ENCODE measurements around the gene MKRN2.
"Not testable (repeated sequence)": the region's sequence is repeated elsewhere in the genome, so short reads cannot be mapped to it uniquely, and the experiment has no call there.

Gene MKRN2

DNA sequence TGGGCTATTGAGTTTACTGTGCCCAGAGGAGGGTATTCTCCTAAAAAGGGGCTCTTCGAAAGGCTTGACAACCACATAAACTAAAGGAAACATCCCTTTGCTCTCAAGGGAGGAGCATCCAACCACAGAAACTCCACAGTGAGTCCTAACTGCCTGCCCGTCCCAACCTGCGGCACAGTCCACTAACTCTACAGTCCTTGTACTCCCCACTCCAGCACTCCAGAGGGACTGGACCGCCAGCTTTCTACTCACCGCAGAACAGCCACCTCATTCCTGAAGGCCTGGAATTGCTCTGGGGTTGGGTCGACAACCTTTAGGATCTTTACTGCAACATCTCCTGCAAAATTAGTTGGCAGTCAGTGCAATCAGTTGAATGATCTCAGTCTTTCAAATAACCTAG is 34.6 kb downstream of the MKRN2 start:
- DNase-seq: no peak

DNA sequence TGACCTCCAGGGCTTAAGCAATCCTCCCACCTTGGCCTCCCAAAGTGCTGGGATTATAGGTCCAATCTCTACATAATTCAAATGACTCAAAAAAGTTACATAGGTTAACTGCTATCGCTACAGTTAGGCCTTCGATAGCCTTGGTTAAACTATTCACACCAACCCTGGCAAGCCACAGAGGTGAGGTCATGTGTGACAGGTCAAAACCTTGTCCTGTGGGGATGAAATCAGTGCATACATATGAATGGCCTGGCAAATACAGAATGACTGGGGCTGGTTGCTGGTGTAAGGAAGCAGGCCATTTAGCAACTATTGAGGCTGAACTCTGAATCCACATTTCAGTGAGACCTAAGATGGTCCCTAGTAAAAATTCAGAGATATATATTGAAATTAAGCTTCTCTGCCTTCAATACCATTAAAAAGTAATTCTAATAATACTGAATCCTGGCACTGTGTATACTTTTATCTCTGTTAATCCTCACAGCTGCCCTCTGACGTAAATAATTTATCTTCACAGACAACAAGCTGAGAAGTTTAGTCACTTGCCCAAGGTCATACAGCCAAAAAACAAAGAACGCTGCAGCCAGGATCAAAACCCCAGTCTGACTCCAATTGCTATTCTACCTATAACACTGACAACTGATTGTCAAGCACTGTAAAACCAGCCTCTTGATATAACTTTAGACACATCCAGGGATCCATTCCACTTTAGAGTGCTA is 35.3 kb downstream of the MKRN2 start:
- no peak for DNase-seq

GRCh38 chr3:12593473-12593872 is 36.6 kb downstream of the MKRN2 start:
- no peak for DNase-seq

DNA sequence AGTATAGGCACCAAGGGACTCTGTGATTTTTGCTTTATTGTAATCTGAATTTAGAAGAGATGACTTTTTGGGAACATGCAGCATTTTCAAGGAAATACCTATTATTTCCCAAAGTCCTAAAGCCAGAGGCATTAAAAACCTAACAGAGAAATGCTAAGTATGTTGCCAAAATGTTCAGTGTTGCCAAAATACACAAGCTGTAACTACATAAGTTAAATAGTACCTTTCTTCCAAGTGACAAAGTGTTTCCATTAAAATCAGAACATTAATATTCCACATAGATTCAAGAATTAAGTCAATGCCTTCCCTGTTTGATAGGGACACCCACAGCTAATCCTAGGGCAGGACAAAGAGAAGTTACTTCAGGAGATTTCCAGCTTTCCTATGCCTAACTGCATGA is 42.0 kb downstream of the MKRN2 start:
- no peak for DNase-seq

- no peak for DNase-seq
These were observed 44.2 kb downstream of the MKRN2 start for GRCh38 chr3:12601072-12601471.

DNA sequence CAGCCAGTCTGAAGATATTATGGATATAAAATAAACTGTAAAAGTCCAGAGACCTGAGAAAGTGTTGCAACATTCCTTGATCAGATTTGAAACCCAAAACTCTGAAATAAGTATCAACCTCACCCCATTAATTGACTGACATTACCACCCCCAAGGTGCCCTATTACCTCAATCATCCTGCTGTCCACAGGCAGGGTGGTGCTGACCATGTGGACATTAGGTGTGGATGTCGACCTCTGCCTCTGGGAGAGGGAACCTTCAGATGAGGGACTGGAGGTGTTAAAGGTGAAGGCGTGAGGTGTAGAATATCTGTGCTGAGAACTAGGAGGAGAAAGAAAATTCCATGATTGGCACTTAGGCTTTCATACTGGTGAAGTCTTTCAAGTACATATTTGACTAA is 47.1 kb downstream of the MKRN2 start:
- no peak for DNase-seq

DNA sequence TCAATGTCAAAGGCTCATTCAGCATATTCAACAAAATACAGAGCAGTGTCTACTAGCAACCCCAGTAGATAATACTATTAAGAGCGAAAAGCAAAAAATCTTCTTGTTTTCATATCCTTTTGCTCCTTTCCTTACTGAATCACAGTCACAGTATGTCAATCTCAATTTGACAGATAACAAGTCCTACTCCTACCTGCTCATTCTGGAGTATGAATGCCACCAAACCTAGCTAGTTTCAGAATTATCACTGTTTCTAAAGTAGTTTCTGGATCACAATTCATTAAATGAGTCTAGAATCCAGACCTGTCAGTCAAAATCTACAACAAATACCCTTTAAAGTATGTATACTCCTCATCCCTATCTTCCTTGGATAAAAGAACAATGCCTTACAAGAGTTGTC is 51.5 kb downstream of the MKRN2 start:
- DNase-seq: no peak

DNA sequence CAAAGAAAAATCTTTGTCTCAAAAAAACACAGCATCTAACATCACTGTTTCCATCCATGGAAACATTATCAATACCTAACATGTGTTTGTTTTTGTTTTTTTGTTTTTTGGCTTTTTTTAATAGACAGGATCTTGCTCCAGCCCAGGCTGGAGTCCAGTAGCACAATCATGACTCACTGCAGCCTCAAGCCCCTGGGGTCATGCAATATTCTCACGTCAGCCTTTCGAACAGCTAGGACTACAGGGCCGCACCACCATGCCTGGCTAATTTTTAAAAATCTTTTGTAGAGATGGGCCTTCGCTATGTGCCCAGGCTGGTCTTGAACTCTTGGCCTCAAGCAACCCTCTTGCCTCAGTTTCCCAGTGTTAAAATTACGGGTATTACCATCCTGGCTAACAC is 54.2 kb downstream of the MKRN2 start:
- DNase-seq: no peak

GRCh38 chr3:12612514-12613226 is 55.8 kb downstream of the MKRN2 start:
- no peak for DNase-seq

DNA sequence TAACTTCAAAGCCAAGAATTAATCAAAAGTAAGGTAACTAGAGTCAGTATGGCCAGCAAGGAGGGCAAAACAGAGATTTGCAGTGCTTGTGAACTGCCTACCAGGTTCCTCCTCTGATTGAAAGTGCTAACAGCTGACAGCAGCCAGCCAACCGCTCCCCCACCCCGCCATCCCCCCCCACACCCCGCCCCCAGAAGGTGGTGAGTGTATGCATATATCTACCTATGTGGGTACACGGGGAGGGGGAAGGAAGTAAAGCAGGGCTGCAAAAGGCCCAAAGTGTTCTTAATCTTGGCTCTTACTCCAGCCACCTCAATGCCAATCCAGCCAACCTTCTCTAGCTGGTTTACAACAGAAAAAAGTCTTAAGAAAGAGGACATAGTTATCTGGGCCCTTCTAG is 56.4 kb downstream of the MKRN2 start:
- DNase-seq: no peak

GRCh38 chr3:12615266-12615665 is 58.4 kb downstream of the MKRN2 start:
- no peak for DNase-seq

DNA sequence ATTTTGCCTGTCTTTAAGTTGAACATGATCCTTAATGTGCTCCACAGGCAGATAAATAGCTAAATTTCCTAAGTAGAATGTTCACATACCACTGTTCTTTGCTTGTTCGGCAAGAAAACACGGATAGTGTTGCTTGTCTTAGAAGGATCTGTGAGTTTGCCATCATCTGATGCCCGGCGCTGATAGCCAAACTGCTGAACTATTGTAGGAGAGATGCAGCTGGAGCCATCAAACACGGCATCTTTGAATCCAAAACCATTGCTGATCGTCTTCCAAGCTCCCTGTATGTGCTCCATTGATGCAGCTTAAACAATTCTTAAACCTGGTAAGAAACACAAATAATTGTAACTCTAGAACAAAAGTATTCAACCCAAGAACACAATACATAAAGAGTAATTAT is 61.5 kb downstream of the MKRN2 start:
- no peak for DNase-seq

DNA sequence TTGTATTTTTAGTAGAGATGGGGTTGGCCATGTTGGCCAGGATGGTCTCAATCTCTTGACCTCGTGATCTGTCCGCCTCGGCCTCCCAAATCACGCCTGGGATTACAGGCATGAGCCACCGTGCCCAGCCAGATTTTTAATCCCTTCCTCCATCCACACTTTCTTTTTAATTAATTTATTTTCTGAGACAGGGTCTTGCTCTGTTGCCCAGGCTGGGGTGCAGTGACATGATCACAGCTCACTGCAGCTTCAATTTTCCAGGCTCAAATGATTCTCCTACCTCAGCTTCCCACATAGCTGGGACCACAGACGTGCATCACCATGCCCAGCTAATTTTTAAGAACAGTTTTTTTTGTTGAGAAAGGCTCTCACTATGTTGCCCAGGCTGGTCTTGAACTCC is 63.4 kb downstream of the MKRN2 start:
- no peak for DNase-seq

DNA sequence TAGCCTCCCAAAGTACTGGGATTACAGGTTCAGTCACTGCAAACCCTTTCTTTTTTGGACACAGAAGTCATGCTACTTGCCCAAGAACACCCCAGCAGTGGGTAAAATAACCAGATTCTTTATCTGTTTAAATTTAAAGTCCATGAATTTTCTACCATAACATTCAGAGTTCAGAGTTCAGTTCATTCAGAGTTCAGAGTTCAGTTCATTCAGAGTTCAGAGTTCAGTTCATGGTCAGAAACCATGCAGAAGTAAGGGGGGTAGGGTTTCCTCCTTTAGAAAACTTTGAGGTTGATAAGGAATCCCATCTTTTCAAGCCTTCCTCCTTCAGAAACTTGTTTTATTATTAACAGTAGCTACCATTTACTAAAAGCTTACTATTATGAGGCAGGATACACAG is 63.8 kb downstream of the MKRN2 start:
- DNase-seq: no peak

DNA sequence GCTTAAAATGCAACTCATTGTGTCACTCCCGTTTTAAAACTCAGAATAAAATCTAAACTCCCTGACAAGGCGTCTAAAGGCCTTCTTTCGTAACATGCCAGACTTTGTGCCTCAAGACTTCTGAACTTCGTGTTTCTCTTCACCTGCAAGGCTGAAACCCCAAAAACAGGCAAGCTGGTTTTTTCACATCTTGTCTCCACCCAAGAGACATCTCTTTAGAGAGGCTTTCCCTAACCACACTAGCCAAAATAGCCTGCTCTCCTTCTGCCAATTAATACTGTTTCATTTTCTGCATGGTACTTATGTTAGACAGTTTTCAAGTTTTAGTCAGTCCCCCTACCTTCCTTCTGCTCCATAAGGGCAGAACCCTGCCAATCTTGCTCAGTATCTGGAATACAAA is 65.4 kb downstream of the MKRN2 start:
- no peak for DNase-seq

- DNase-seq: no peak
These were observed 67.2 kb downstream of the MKRN2 start for GRCh38 chr3:12624056-12624455.

DNA sequence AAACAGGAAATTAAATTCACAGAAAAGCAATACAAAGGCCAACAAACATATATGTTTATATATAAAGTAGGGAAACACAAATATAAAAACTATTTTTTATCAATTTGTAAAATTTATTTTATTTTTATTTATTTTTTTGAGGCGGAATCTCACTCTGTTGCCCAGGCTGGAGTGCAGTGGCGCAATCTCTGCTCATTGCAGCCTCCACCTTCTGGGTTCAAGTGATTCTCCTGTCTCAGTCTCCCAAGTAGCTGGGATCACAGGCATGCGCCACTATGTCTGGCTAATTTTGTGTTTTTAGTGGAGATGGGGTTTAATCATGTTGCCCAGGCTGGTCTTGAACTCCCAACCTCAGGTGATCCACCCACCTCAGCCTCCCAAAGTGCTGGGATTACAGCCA is 68.1 kb downstream of the MKRN2 start:
- not testable (repeated sequence) for DNase-seq

DNA sequence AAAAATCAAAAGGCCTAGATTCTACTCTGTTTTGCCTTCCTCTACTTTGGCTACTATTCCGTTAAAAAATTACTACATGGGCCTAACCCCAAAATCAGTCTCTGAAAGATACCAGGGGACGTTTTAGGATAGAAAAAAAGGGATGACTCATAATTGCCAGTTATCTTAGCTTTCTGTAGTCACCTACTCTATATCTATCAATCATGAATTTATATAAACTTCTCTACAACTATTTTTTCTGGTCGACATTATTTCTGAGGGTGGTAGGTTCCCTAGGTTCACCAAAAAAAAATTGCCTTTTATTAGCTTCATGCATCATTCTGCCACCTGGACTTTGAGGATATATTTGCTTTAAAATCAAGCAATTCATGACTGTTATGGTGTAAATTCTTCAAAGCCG is 70.5 kb downstream of the MKRN2 start:
- DNase-seq: no peak

GRCh38 chr3:12628813-12629212 is 71.9 kb downstream of the MKRN2 start:
- DNase-seq: no peak

GRCh38 chr3:12629560-12629959 is 72.7 kb downstream of the MKRN2 start:
- DNase-seq: no peak

- DNase-seq: no peak
These were observed 73.4 kb downstream of the MKRN2 start for GRCh38 chr3:12630292-12630691.

DNA sequence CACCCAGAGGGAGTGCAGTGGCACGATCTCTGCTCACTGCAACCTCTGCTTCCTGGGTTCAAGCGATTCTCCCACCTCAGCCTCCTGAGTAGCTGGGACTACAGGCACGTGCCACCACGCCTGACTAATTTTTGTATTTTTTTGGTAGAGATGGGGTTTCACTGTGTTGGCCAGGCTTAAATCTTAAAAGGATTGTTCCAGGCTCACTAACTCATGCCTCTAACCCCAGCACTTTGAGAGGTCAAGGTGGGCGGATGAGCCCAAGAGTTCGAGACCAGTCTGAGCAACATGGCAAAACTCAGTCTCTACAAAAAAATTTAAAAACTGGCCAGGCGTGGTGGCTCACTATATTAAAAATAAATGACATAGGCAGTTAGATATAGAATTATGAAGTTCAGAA is 74.0 kb downstream of the MKRN2 start:
- DNase-seq: not testable (repeated sequence)

- no peak for DNase-seq
These were observed 75.6 kb downstream of the MKRN2 start for GRCh38 chr3:12632523-12632922.

- DNase-seq: no peak
These were observed 76.2 kb downstream of the MKRN2 start for GRCh38 chr3:12633108-12633507.
